A549 (cell line): ENCODE data around the gene GIT2.

Experiments
- ATOH8 ChIP-seq: fragments of 250-450 bp; sonication (Bioruptor Pico); IDR thresholded peaks from 2 replicates; pipeline ENCODE4 v1.5.0; 2020; ENCODE audit warnings: low read depth, mild to moderate bottlenecking, moderate library complexity
- BHLHE40 ChIP-seq: IDR thresholded peaks from 2 replicates; pipeline ENCODE4 v1.6.1; 2012; ENCODE audit warnings: low read depth, low read length, inconsistent platforms
- CHD2 ChIP-seq: fragments of 150-350 bp; IDR thresholded peaks from 2 replicates; pipeline ENCODE4 v1.6.1; 2014; ENCODE audit warnings: low read length; ENCODE audit not compliant: partially characterized antibody
- MYC ChIP-seq: IDR thresholded peaks from 2 replicates; pipeline ENCODE4 v1.6.1; 2012; ENCODE audit warnings: mild to moderate bottlenecking, inconsistent platforms, low read length, improper control_type of control experiment, borderline replicate concordance
- RAD21 ChIP-seq, 2 experiments: fragments of >200 bp in 1 of 2; sonication (Bioruptor Twin) in 1 of 2; formaldehyde crosslinking in 1 of 2; IDR thresholded peaks in 1 of 2; conservative IDR thresholded peaks in 1 of 2; 2 replicates in 1 of 2; 3 replicates in 1 of 2; pipeline ENCODE4 v1.6.1; 2012 to 2018; ENCODE audit warnings: inconsistent platforms in 1 of 2
- SREBF2 ChIP-seq: fragments of 450-650 bp; IDR thresholded peaks from 2 replicates; pipeline ENCODE4 v1.6.1; 2014; ENCODE audit warnings: mild to moderate bottlenecking, moderate library complexity
- TF ChIP-seq, protein P1 (sequence below): fragments of >200 bp; sonication (Bioruptor Twin); formaldehyde crosslinking; IDR thresholded peaks from 3 replicates; pipeline ENCODE4 v1.5.1; 2016

- TF ChIP-seq CHD2 (no peak), MYC (no peak), RAD21 (conservative IDR thresholded peaks at IDR 0.05 in 1 of 2, IDR thresholded peaks at IDR 0.05 in 1 of 2) (no peak), BHLHE40 (no peak), SREBF2 (no peak), ATOH8 (CRISPR knock-in tag) (no peak)
- TF ChIP-seq, protein P1, sequence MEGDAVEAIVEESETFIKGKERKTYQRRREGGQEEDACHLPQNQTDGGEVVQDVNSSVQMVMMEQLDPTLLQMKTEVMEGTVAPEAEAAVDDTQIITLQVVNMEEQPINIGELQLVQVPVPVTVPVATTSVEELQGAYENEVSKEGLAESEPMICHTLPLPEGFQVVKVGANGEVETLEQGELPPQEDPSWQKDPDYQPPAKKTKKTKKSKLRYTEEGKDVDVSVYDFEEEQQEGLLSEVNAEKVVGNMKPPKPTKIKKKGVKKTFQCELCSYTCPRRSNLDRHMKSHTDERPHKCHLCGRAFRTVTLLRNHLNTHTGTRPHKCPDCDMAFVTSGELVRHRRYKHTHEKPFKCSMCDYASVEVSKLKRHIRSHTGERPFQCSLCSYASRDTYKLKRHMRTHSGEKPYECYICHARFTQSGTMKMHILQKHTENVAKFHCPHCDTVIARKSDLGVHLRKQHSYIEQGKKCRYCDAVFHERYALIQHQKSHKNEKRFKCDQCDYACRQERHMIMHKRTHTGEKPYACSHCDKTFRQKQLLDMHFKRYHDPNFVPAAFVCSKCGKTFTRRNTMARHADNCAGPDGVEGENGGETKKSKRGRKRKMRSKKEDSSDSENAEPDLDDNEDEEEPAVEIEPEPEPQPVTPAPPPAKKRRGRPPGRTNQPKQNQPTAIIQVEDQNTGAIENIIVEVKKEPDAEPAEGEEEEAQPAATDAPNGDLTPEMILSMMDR = no peak
Observed at GRCh38 chr12:109972821-109973220, 23.3 kb downstream of the GIT2 start.
